Activated CD8-positive, alpha-beta memory T cell treated with anti-CD3 and anti-CD28 coated beads, Interleukin-2, amount 50 U/mL, for 48 hours (primary cell): Measurements from ENCODE around the gene MACROD2.

Experiments used
- DNase-seq: peaks from one replicate; pipeline ENCODE4 v3.0.0-alpha.2; 2020

The MACROD2 gene

DNA sequence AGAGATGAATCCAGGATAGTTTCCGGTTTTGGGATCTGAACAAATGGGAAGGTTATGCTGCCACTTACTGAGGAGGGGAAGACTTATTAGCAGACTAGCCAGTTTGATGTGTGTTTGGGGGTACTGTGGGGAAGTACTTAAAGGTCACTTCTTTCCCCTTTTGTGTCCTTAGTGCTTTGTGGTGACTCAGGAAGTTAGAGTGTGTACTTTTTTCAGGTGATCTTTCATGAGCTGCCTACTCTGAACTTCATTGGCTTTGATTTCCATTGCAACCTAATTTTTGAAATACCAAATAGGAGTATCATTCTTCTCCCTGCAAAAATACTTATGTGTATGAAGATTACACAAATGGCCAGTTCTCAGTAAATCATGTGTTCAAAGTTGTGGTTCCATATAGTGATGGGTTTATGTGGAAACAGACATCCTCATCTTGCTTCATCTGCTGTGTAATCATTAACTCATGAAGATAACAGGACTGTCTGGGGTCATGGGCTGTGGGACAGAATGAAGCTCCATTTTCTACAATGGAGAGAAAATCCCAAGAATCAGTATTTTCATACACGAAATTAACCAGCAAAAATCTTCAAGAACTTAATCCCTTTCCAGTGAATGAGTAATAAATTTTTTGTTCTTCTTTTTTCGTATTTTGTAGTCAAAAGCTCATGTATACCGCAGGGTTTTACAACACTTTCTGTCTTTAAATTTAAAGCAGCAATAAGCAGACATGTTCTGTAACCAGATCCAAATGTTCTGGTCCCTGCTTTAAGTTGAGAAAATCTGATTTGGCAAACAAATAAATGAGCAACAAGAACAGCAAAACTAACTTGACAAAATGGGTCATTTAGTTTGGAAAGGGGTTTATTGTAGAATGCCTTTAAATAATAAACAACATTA is 614.3 kb downstream of the MACROD2 start:
- DNase-seq: no peak

DNA sequence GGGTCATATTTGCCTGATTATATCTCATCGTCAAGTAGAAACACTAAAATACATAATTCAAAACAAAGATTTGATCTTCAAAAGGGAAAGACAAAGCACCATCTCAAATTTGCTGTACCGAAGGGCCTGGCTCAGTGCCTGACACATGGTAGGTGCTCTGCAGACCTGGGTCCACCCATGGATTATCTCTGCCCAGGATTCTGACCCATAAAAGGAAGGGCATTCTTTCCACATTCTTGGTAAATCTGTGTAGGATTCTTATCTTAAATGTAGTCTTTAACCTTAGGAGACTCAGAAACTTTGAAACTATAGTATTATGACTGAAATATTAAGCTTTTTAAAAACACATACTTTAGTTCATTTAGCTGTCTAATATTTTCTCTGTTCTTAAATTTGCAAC is 616.2 kb downstream of the MACROD2 start:
- no peak for DNase-seq

DNA sequence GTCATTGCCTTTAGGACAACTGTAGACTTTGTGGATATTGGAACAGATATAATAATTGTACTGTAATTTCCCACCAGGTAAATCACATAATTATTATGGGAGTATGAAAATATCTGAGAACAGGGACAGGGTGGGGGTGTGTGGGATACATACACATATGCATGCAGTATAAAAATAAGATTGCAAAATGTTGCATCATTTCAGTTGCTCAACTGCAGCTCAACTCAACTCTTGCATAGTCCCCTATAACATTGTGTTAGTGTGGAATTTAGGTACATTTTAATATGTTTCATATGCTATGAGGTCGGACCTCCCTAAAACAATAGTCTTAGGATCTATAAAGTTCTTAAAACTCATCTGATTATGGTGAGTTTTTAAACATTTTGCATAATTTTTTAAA is 617.1 kb downstream of the MACROD2 start:
- no peak for DNase-seq

DNA sequence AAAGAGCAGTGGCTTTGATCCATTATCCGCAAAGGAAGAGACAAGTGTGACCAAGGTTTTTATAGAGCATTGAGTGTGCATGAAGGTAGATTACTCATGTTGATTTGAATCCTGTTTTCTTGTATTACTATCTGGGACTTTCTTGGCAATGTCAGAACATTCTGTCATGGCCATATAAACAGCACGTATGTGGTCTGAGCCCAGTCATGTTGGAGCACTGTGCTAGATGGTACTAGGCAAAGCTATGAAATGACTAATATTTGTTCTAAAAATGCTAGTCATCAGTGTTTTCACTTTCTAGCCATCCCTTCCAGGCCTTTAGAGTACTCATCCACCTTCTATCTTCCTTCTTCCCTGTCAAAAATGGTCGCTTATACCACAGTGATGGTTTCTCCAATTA is 620.7 kb downstream of the MACROD2 start:
- no peak for DNase-seq

DNA sequence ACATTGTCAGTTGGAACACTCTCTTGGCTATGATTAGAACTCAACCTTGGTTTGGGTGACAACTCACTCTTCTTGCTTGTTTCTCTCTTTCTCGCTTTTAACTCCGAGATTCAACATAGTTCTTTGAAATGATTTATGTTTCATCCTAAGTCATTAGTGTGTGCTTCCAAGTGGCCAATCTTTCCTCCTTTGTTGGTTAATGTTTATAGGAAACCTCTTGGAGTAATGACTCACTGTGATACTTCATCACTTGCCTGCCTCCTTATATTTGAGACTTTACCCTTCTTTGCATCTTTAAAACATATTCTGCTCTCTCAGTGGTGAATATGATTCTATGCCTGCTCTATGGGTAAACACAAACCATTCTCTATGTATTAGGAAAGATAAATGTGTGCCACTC is 621.8 kb downstream of the MACROD2 start:
- no peak for DNase-seq

DNA sequence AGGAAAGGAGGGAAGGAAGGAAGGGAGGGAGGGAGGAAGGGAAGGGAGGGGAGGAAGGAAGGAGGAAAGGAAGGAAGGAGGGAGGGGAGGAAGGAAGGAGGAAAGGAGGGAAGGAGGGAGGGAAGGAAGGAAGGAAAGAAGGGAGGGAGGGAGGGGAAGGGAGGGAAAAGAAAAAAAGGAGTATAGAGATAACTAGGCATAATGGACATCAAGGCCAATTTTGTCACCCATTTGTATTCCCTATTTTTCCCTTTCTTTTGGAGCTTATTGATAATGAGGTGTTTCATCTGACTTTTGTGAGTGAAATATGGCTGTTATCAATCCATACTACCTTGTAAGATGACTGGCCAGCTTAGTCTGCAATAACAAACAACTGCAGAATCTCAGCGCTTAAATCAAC is 624.1 kb downstream of the MACROD2 start:
- DNase-seq: no peak

DNA sequence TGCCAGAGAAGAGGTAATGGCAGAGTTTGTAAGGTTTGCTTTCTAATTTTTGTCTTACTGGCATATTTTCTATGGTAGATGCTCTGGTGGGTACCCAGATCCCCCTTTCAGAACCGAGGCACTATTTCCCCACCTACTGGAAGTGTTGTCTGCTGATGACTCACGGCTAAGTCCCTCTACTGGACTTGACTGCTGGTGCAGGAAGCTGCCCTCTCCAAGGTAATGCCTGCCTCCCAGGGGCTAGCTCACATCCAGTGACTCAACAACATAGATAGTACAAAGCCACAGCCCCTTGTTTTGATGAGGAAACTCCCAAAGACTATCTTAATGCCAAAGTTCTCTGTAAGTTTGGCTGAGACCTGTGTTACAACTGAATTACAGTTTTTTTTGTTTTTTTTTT is 627.5 kb downstream of the MACROD2 start:
- no peak for DNase-seq

DNA sequence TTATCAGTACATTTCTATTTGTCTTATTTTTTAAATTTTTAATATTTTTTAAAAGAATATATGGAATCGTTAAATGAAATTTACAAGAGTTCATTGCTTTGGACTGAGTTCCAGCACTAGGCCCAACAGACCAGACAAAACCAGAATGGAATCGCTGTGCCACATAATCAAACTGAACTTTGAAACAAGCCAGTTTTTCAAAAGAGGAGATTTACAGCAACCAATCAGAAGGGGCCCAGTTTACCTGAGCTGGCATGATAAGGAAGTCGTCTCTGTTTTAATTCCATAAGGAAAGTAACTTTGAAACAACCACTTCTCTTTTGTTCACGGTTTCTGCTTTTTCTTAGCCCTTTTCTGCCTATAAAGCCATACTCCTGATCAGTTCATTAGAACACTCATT is 635.7 kb downstream of the MACROD2 start:
- DNase-seq: no peak

DNA sequence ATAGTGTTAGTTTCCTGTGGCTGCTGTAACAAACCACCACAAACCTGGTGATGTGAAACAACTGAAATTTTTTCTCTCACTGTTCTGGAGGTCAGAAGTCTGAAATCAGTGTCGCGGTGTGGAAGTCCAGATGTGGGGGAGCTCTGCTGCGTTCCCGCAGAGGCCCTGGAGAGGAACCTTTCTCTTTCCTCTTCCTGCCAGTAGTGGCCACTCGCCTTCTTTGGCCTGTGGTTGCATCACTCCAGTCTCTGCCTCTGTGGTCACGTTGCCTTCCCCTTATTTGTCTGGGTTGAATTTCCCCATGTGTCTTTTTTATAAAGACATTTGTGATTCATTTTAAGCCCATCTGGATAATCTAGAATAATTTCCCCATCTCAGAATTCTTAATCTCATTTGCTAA is 637.6 kb downstream of the MACROD2 start:
- no peak for DNase-seq

DNA sequence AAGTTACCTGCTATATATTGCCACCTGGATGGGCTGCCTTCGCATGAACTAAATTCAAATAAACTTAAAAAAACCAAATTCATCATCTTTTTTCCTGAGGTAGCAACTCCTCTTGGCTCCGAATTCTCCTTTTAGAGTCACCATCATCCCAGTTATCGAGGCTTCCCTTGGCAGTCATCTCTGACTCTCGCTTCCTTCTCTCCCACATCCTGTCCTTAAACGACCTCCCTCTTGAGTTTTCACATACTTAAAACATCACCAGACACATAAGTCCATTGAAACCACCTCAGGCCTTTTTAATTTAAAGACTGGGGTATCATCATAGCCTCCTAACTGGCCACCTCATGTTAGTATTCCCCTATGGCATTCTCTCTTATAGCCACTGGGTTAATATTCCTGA is 638.2 kb downstream of the MACROD2 start:
- DNase-seq: no peak

DNA sequence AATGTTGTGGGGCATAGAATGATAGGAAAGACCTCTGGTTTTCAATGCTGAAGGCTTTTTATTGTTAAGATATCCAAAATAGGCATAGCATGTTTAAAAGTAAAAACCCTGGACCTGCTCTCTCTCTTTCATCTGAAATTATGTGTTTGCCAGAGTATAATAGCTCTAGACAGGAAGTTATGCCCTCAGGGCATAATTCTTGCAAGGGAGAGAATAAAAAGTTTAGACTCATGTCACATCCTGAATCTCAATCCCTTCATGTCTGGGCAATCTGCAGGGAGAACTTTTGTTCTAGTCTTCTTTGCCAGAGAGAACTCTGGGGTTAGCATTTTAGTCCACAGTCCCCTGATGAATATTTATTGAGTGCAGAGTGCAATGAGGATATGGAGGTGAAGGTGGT is 639.3 kb downstream of the MACROD2 start:
- DNase-seq: no peak

DNA sequence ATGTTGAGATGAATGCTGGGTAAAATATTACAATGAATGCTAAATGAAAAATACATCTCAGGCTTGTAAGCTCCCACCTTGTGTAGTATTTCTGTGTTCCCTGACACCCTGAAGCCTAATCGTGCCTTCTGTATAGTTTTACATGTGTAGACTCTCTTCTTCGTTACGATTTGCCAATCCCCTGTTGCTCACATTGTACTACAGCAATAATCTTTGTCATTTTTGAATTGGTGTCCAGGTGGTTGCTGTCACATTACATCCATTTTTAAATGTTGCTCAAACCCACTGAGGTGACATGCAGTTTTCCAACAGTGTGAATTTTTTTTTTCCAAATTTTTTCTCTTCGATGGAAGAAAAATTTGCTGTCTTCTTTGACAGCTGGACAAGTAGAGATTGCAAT is 642.1 kb downstream of the MACROD2 start:
- no peak for DNase-seq

DNA sequence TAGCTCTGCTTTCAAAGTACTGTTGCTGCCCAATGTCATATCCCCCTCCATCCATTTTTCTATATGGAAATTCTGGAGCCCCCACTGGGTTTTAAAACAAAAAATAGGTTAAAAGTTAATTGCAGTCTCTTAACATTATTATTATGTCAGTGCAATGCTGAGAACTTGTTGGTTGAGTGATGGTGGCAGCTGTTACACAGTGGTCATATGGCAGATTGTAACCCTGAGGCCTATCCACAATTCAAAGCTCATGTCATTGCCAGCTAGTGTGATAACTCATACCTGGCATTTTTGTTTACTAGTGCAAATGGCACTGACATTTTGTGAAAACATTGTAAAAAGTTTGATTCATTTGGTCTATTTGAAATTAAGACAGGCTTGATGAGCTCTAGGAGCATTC is 647.8 kb downstream of the MACROD2 start:
- no peak for DNase-seq

DNA sequence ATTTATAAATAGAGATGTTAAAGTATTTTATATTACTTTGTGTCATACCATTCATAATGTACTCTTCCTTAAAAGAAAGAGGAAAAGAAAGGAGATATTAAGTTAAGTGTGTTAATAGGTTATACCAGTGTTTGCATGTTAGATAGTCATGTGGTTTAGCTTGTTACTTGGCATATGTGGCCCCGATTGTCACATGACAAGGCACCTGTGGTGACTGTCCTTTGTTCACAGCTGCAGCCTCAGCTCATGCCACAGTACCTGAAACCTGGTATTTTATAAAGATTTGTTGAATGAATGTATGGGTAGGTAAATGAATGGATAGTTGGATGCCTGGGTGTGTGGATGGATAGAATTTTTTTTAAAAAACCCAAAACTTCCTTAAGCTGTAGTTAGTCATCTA is 648.2 kb downstream of the MACROD2 start:
- DNase-seq: no peak

DNA sequence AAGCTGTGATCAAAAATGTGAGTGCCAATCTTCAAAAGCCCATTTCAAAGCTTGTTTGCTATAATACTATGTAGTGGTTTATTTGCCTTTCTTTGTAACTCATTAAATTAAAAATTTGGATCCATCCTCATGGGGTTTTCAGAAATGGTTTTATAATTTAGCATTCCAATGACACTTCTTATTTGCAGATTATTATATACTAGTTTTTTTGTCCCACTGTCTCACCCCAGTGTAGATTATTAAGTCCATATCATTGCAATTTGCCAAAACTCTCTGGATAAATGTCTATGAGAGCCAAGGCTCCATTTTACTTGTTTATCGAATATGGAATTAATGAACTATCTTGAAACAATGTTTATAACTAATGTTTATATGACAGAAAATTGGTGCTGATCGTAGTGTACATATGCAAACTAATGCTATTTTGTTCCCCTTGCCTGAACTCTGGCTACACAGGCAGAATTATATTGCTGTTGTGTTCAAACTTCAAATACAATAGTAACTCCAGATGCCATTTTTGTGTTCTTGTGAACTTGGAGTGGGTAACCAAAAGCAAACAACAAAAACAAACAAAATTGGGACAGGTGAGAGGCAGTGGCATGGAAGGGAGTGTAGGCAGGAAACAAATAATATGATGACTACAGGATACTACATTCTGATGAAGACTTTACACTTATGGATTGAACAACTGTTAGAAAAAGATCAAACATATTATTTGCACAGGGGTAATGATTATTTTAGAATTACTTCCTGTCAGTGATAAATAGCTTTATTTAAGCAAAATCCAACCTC is 649.2 kb downstream of the MACROD2 start:
- no peak for DNase-seq

DNA sequence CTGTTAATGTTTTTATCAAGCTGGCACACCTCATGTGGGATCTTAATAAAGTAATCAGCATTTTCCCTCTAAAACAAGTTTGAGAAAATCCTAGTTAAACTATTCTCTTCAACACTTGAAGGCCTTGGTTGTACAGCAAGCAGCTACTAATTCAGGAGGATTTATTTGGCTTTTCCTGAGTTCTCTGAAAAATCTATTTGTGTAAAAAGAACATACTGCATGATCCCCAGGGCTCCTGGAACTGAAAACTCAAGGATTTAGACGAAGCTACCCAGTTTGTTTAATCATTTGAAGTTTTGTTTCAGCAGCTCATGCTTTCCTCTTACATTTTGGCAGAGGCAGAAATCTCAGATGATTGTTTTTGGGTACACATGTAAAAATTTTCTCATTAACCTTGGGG is 651.7 kb downstream of the MACROD2 start:
- no peak for DNase-seq

DNA sequence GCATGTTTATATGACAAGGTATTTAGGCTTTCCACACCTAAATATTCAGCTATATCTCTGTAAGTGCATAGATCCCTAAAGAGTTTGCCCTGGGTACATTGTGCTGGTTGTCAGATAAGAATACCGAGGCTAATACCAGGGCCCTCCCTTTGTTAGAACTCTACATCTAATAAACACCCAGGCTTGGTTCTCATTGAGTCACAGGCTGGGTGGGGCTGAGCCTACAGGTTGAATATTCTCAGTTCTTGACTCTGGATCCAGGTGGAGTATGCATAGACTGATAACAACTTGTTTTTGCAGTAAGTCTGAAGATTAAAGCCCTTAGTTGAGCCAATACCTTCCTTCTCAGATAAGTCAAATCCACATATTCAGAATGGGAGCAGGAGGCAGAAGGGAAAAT is 654.3 kb downstream of the MACROD2 start:
- DNase-seq: no peak

DNA sequence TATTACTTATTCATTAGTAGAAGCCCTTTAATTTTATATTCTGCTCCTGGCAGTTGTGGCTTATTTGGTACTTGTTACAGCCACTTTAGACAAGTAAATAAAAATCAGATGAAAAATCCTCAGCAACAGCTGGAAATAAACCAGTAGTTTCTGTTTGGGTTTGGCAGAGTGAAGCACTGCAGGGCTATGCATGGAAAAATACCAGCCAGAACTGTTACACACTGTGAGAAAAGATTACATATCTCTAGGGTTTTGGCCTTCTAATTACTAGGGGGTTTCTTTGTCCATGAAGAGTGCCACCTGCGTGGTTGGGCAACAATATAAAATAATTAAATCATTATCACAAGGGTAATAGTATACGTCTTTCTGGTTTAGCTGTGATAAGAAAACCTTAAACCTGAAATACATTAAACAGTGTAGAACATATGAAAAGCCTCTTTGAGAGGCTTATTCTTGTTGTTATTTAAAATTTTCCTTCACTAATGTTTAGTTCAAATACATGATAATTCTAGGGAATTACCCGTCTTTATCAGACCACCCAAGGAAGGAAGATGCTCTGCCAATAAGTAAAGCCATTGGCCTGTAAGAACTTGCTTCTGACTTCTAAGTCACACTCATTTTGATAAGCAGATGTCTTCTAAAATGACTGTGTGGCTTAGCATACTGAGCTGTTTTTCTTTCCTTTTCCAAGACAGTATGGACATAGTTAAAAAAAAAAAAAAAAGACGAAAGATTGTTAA is 662.1 kb downstream of the MACROD2 start:
- DNase-seq: no peak

DNA sequence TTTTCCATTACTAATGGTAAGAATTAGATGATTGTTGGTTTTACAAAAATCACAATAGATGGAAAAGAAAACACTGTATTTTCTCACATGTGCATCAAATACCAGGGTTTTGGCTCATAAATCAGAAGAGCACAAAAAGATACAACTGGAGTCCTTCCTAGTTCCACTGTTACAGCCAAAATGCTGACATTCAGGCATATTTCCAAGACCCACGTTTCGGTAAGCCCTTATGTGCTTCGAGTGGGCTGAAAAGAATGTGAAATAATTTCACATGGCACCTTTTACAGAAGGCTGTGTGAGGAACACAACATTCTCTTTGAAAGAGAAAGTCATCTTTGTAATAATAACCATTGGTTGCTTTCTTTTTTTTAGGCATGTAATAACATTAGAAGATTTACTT is 668.8 kb downstream of the MACROD2 start:
- DNase-seq: no peak

DNA sequence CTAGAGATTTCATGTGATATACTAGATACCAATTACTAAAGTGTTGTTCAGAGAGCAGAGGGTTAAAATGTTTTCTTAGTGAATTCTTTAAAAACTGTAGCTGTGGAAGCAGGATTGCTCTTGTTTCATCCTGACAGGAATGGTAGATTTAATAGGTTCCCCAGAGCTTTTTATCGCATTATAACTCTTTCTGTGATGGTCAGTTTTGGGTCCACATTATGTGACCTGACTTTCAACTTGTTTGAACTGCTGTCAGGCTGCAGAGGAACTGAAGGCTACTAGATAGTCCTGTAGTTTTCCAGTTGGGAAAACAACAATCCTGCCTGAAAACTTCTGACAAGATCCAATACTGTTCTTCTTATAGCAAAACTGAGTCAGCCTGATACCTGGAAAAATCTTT is 671.4 kb downstream of the MACROD2 start:
- no peak for DNase-seq

DNA sequence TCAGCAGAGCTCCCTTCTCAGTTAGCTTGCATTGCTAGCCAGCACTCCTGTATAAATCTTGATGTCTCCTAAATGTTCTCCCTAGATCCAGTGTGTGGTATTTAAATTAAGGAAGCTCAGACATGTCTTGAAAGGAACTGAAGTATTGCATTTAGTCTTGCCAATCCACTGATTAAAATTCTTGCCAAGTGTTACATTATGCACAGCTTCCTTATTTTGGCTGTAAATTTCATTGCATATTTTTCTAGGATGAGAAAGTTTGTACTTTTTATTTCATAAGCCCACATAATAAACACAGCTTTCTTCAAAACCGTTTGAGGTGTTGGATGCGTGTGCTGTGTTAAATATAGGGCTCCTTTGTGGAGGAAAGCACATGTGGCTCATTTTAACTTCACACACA is 671.9 kb downstream of the MACROD2 start:
- DNase-seq: no peak

DNA sequence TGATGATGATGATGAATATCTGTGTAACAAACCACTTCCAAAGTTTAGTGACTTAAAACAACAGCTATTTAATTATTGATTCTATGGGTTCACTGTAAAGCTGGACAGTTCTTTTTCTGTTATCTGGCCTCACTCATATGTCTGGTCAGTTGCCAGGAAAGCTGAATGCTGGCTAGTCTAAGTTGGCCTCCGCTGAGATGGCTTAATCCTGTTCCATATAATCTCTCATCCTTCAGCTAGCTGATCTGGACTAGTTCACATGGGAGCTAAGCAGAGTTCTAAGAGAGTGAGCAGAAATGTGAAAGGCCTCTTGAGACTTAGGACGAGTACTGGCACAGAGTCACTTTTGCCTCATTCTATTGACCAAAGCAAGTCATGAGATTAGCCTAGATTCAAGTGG is 676.8 kb downstream of the MACROD2 start:
- DNase-seq: no peak

DNA sequence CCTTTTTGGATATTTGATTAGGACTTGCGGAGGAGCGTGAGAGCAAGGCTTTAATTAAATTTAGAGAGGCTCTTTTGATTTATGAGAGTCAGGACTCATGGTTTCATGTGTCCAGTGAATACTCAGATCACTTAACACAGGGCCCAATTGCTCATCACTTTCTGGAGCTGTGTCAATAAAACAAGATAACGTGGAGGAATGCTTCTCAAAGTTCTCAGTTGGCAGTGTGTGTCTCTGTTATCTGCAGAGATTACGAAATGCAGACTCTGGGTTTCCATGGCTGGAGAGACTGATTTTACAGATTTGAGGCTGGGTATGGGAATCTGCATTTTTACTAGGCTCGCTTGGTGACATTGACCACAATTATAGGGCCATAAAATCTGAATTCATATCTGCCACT is 677.8 kb downstream of the MACROD2 start:
- DNase-seq: no peak

DNA sequence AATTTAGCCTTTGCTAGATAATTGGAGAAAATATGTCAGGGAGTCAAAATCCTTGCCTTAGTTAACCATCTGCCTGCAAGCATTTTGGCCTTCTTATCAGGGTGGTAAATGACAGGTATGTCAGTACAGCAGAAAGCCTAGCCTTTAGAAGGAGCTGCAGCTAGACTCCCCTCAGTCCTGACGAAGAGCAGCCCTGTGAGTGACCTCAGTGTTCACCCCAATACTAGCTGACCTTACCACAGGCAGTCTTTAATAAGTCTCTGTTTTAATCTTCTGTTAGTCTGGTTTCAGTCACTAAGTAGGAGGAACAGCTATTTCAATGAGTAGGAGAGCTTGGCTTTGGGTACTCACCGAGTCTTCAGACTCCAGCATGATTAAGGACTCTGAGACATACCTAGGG is 682.1 kb downstream of the MACROD2 start:
- DNase-seq: no peak
